Upper lobe of left lung (tissue), 4 donors: Measurements from ENCODE around the gene NUDT12.

Experiments
- EP300 ChIP-seq, 4 donors: sonication (generic); formaldehyde crosslinking; IDR thresholded peaks; one replicate each; pipeline ENCODE4 v1.5.1; 2017; ENCODE audit warnings: antibody characterized with exemption in 4 of 4, control low read depth in 2 of 4
- POLR2A ChIP-seq, 4 donors: fragments of 450-650 bp; IDR thresholded peaks; one replicate each; pipeline ENCODE4 v1.5.1; 2016 to 2017; ENCODE audit warnings: antibody characterized with exemption in 4 of 4, mild to moderate bottlenecking in 2 of 4
- POLR2AphosphoS5 ChIP-seq, 2 donors: sonication (generic); formaldehyde crosslinking; IDR thresholded peaks; one replicate each; pipeline ENCODE4 v1.5.1; 2017; ENCODE audit warnings: antibody characterized with exemption in 2 of 2
- TF ChIP-seq, protein P1 (sequence below), 6 experiments: fragments of 450-650 bp in 4 of 6; fragments of 200-600 bp in 2 of 6; sonication (generic) in 2 of 6; IDR thresholded peaks; one replicate each; pipeline ENCODE4 v1.5.1; 2016 to 2019; ENCODE audit warnings: antibody characterized with exemption in 6 of 6

DNA sequence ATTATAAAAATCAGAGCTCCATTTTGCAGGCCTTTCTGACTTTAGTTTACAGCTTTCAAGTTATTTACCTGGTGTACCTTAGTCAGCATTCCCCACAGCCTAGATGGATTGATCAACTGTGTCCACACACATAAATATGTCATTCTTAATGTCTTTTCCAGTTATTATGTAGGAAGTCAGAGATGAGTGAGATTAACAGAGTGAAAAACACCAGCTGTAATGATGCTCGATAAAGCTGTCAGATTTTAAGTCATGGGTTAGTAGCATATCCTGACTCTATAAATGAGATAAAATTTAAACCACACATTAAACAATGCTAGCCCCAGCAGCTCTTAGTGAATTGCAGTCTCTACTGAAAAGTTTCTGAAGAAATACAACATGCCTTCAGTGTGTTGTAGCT, 48.9 kb downstream of the NUDT12 start:
- no peak for TF ChIP-seq POLR2A (IDR thresholded peaks at IDR 0.05)
- TF ChIP-seq, protein P1, sequence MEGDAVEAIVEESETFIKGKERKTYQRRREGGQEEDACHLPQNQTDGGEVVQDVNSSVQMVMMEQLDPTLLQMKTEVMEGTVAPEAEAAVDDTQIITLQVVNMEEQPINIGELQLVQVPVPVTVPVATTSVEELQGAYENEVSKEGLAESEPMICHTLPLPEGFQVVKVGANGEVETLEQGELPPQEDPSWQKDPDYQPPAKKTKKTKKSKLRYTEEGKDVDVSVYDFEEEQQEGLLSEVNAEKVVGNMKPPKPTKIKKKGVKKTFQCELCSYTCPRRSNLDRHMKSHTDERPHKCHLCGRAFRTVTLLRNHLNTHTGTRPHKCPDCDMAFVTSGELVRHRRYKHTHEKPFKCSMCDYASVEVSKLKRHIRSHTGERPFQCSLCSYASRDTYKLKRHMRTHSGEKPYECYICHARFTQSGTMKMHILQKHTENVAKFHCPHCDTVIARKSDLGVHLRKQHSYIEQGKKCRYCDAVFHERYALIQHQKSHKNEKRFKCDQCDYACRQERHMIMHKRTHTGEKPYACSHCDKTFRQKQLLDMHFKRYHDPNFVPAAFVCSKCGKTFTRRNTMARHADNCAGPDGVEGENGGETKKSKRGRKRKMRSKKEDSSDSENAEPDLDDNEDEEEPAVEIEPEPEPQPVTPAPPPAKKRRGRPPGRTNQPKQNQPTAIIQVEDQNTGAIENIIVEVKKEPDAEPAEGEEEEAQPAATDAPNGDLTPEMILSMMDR (IDR thresholded peaks at IDR 0.05), result no peak
- TF ChIP-seq POLR2AphosphoS5 (IDR thresholded peaks at IDR 0.05), result no peak
- no peak for TF ChIP-seq EP300 (IDR thresholded peaks at IDR 0.05)
